Body of pancreas (tissue), 4 donors: ENCODE data around the gene PLA2G2C. TPM values are rescaled to one million over a fixed set of nuclear protein-coding genes. Genes with fewer than 3 reads are reported as not detected.

ENCODE experiments used
- ATAC-seq: fragments of 150-250 bp; one replicate; pipeline ENCODE4 v1.9.1; 2016
- DNase-seq, 4 donors: peaks; one replicate each; pipeline ENCODE4 v3.0.0-alpha.2; 2019
- H3K27ac ChIP-seq, 4 donors: fragments of 200-600 bp; sonication (generic); 1 replicate in 3 of 4; 2 replicates in 1 of 4; pipeline versions ENCODE4 v1.5.1 to v1.6.1; 2016 to 2019; ENCODE audit warnings: mild to moderate bottlenecking in 1 of 4, mixed read lengths in 1 of 4, moderate library complexity in 1 of 4
- H3K27me3 ChIP-seq, 2 donors: fragments of 200-600 bp; sonication (generic); one replicate each; pipeline ENCODE4 v1.6.0; 2016; ENCODE audit warnings: mild to moderate bottlenecking in 1 of 2
- H3K36me3 ChIP-seq, 2 donors: fragments of 200-600 bp; sonication (generic); replicated peaks in 1 of 2; 2 replicates each; pipeline ENCODE4 v1.5.1; 2016; ENCODE audit warnings: low read depth in 2 of 2; ENCODE audit not compliant: insufficient read depth in 1 of 2
- H3K4me1 ChIP-seq: fragments of 200-600 bp; sonication (generic); one replicate; pipeline ENCODE4 v1.6.0; 2016
- H3K4me3 ChIP-seq, 2 donors: fragments of 200-600 bp; sonication (generic); 1 replicate in 1 of 2; 2 replicates in 1 of 2; pipeline ENCODE4 v1.5.1; 2016 to 2019
- H3K9me3 ChIP-seq, 3 donors: fragments of 200-600 bp; sonication (generic); 1 replicate in 2 of 3; 2 replicates in 1 of 3; pipeline ENCODE4 v1.5.1; 2016
- CTCF ChIP-seq, 7 experiments: fragments of 450-650 bp in 4 of 7; fragments of 200-600 bp in 3 of 7; sonication (generic) in 3 of 7; IDR thresholded peaks; one replicate each; pipeline ENCODE4 v1.5.1; 2016 to 2019; ENCODE audit warnings: antibody characterized with exemption in 7 of 7
- POLR2A ChIP-seq, 3 donors: fragments of 450-650 bp; IDR thresholded peaks; one replicate each; pipeline ENCODE4 v1.6.1; 2016; ENCODE audit warnings: antibody characterized with exemption in 3 of 3, mild to moderate bottlenecking in 2 of 3
- WGBS, 2 donors: methylation state at CpG; one replicate each; pipeline ENCODE4 v1.1.5; 2017; 5-methylcytosine and 5-hydroxymethylcytosine counted together
- intact Hi-C: fragments of 100-400 bp; cut with DNase I; formaldehyde crosslinking; loops from one replicate; pipeline ENCODE4 v1.15.1; 2023
- total RNA-seq, 2 donors: library from RNA; depleted of rRNA; stranded (reverse); fragments of >200 nt; gene quantifications; one replicate each; pipeline ENCODE4 v1.1.0, GENCODE V29; 2016

Gene PLA2G2C
- total RNA-seq, 2 donors from 2014 or later, result not detected

GRCh38 chr1:20114021-20114648, 72.2 kb downstream of the PLA2G2C start:
- DNase-seq (no peak), ATAC-seq (no peak)
- no peak for TF ChIP-seq POLR2A (IDR thresholded peaks at IDR 0.05)
- no peak for TF ChIP-seq CTCF (IDR thresholded peaks at IDR 0.05)
- H3K4me1 ChIP-seq, result peaks cover 8% of the 10 kb centered on the region
- intact Hi-C loops, result no loop called here
- H3K36me3 ChIP-seq, result no peaks in the 10 kb centered on the region
- no peaks in the 10 kb centered on the region for H3K27me3 ChIP-seq
- no peaks in the 10 kb centered on the region for H3K9me3 ChIP-seq
- H3K4me3 ChIP-seq, result no peak overlapping the region
- H3K27ac ChIP-seq, result no peak overlapping the region
- 28 to 31% methylated on average over 10 to 15 of the region's 15 CpGs for WGBS, 2 donors

Other genes starting within 250 kb of the PLA2G2C start
- 10 to 100 TPM in 1 of 2 donors, 1 to 10 TPM in 1; 9.3 to 57.7 TPM for gene PLA2G2A, start 206.9 kb downstream of the PLA2G2C start, total RNA-seq
- 1 to 10 TPM in 1 of 2 donors, under 1 TPM in 1; 0.52 to 5.9 TPM for gene PLA2G5, start 116.3 kb downstream of the PLA2G2C start, total RNA-seq
- gene PLA2G2D, start 67.0 kb downstream of the PLA2G2C start, total RNA-seq, result not detected
- gene PLA2G2F, start 47.2 kb downstream of the PLA2G2C start, total RNA-seq, result not detected
- gene UBXN10, start 422 bp downstream of the PLA2G2C start, total RNA-seq, result 1 to 10 TPM in 1 of 2 donors, under 1 TPM in 1; under 0.01 to 1.0 TPM
- gene VWA5B1, start 104.4 kb upstream of the PLA2G2C start, total RNA-seq, result not detected